Naive thymus-derived CD4-positive, alpha-beta T cell (primary cell): ENCODE data around the gene HDAC5. TPM values are rescaled to one million over a fixed set of nuclear protein-coding genes. Genes with fewer than 3 reads are reported as not detected.
A peak's percentile ranks its signal among the peaks of the same experiment; 100 is the strongest.

ENCODE experiments used
- ATAC-seq: fragments of 150-1000 bp; cut with Tn5 transposase; 2 replicates; pipeline ENCODE4 v1.10.0; 2021; ENCODE audit warnings: mild to moderate bottlenecking, moderate library complexity
- CTCF ChIA-PET: fragments of 350-600 bp; sonication (Branson Sonifier 250); formaldehyde crosslinking; loops from one replicate; lab custom pipeline; 2021; ENCODE audit warnings: antibody characterized with exemption; lab: Charles Lee
- POLR2A ChIA-PET: fragments of 350-600 bp; sonication (Branson Sonifier 250); formaldehyde crosslinking; loops from one replicate; lab custom pipeline; 2021; ENCODE audit warnings: antibody characterized with exemption, inconsistent platforms; lab: Charles Lee
- DNase-seq, 9 donors: peaks; one replicate each; pipeline versions ENCODE4 v3.0.0 to v3.0.0-alpha.2; 2020 to 2022; ENCODE audit warnings: mixed read lengths in 1 of 9
- H3K27ac ChIP-seq: one replicate; pipeline ENCODE4 v1.7.0; 2013; ENCODE audit warnings: mild to moderate bottlenecking, low read depth, low read length, moderate library complexity
- H3K27me3 ChIP-seq, 2 donors: one replicate each; pipeline ENCODE4 v1.7.0; 2013; ENCODE audit warnings: low read length in 2 of 2, mild to moderate bottlenecking in 2 of 2, moderate library complexity in 2 of 2; ENCODE audit not compliant: control insufficient read depth in 2 of 2, insufficient read depth in 2 of 2
- H3K36me3 ChIP-seq, 3 experiments: 1 replicate in 2 of 3; 2 replicates in 1 of 3; pipeline ENCODE4 v1.7.0; 2013; ENCODE audit warnings: low read length in 3 of 3, mild to moderate bottlenecking in 3 of 3, moderate library complexity in 1 of 3; ENCODE audit not compliant: insufficient read depth in 3 of 3, control insufficient read depth in 2 of 3
- H3K4me1 ChIP-seq, 2 donors: one replicate each; pipeline ENCODE4 v1.7.0; 2013; ENCODE audit warnings: low read length in 2 of 2, mild to moderate bottlenecking in 2 of 2, moderate library complexity in 1 of 2; ENCODE audit not compliant: control insufficient read depth in 2 of 2, insufficient read depth in 2 of 2
- H3K4me3 ChIP-seq: 2 replicates; pipeline ENCODE4 v1.7.0; 2013; ENCODE audit warnings: mild to moderate bottlenecking, low read length
- H3K9me3 ChIP-seq, 3 experiments: 1 replicate in 2 of 3; 2 replicates in 1 of 3; pipeline ENCODE4 v1.7.0; 2013; ENCODE audit warnings: low read length in 3 of 3; ENCODE audit not compliant: control insufficient read depth in 2 of 3
- H3K27ac Mint-ChIP-seq, 9 donors: one replicate each; pipeline ENCODE4 v1.8.0; 2020 to 2022; ENCODE audit warnings: mixed read lengths in 9 of 9, mild to moderate bottlenecking in 8 of 9, moderate library complexity in 5 of 9, inconsistent platforms in 2 of 9
- H3K27me3 Mint-ChIP-seq, 5 donors: one replicate each; pipeline ENCODE4 v1.8.0; 2021 to 2022; ENCODE audit warnings: mixed read lengths in 5 of 5, mild to moderate bottlenecking in 1 of 5
- H3K36me3 Mint-ChIP-seq, 5 donors: one replicate each; pipeline ENCODE4 v1.8.0; 2020 to 2022; ENCODE audit warnings: mixed read lengths in 5 of 5, mild to moderate bottlenecking in 3 of 5, inconsistent platforms in 1 of 5
- H3K4me1 Mint-ChIP-seq, 7 donors: one replicate each; pipeline ENCODE4 v1.8.0; 2020 to 2022; ENCODE audit warnings: mixed read lengths in 7 of 7, mild to moderate bottlenecking in 3 of 7, inconsistent platforms in 1 of 7
- H3K4me3 Mint-ChIP-seq, 10 donors: one replicate each; pipeline ENCODE4 v1.8.0; 2020 to 2022; ENCODE audit warnings: mild to moderate bottlenecking in 10 of 10, mixed read lengths in 10 of 10, moderate library complexity in 6 of 10, inconsistent platforms in 2 of 10
- H3K9me3 Mint-ChIP-seq, 11 donors: one replicate each; pipeline ENCODE4 v1.8.0; 2020 to 2022; ENCODE audit warnings: mixed read lengths in 11 of 11, mild to moderate bottlenecking in 4 of 11, inconsistent platforms in 1 of 11, moderate library complexity in 1 of 11
- intact Hi-C, 2 donors: fragments of 100-400 bp; cut with micrococcal nuclease; formaldehyde crosslinking; loops; one replicate each; pipeline ENCODE4 v1.15.1; 2023
- polyA plus RNA-seq, 2 donors: library from polyadenylated mRNA; unstranded; fragments of 300-500 nt; fragmentation: Illumina TruSeq; gene quantifications; one replicate each; pipeline ENCODE4 v1.2.3, GENCODE V29; 2021
- total RNA-seq, 6 experiments: library from RNA in 5 of 6; stranded (reverse) in 5 of 6; gene quantifications; 1 replicate in 5 of 6; 2 replicates in 1 of 6; pipeline ENCODE4 v1.2.3 and lab custom pipeline; 2021 to 2026

Gene HDAC5
- total and polyA plus RNA-seq, 7 experiments from 2014 or later: 15.2 to 106 (median 67.1) TPM

DNA sequence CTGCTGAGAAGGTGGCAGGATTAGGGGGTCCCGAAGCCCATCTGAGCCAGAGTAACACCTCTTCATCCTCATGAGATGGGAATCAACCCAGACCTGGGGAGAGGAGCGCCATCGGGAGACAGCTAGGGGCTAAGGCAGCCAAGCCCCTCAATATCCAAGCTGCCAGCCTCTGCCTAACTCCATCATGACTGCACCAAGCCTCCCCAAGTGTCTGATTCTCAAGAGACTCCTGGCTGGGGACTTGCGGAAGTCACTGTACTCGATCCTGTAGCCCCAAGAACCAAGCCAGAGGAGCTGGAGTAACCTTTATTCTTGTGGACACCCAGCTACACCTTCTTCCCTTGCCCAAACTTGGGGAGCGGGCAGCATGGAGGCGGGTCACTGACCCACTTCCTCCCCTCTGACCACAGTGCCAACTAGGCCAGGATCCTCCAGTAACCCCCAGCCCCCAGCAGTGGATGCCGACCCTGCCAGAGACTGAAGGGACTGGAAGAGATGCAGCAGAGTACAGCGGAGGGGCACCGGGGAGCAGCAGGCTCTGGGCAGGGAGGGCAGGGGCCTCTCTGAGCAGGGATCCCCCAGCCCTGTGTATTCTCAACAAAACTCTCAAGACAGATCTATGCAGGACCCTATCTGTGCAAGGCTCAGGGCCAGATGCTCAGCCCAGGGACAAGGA is 13.3 kb downstream of the HDAC5 start:
- no peak overlapping the region for H3K27ac ChIP-seq
- Mint-ChIP-seq H3K9me3 (no peaks in the 10 kb centered on the region), H3K4me3 (peak overlapping the region in 3 of 10 donors; percentile 13 to 71 (median 65)), H3K27ac (no peak overlapping the region), H3K27me3 (no peaks in the 10 kb centered on the region), H3K4me1 (peaks cover 15 to 40% (median 37%) of the 10 kb centered on the region in 7 donors), H3K36me3 (peaks cover 0 to 4% (median 0%) of the 10 kb centered on the region in 5 donors)
- H3K4me3 ChIP-seq: no peak overlapping the region
- CTCF ChIA-PET: interaction anchor here (1.4 kb wide), 1 partner anchor 12 kb away, joined by 3 read pairs; no protein-coding TSS in a partner anchor
- H3K36me3 ChIP-seq: peaks cover 0 to 20% (median 0%) of the 10 kb centered on the region in 3 experiments
- POLR2A ChIA-PET: interaction anchor here (1.2 kb wide), 1 partner anchor 12 kb away, joined by 5 read pairs; no protein-coding TSS in a partner anchor
- ATAC-seq (no peak), DNase-seq (no peak)
- intact Hi-C loops: no loop called here
- H3K9me3 ChIP-seq: no peaks in the 10 kb centered on the region
- H3K27me3 ChIP-seq: no peaks in the 10 kb centered on the region
- H3K4me1 ChIP-seq: peaks cover 4 to 17% of the 10 kb centered on the region in 2 donors

DNA sequence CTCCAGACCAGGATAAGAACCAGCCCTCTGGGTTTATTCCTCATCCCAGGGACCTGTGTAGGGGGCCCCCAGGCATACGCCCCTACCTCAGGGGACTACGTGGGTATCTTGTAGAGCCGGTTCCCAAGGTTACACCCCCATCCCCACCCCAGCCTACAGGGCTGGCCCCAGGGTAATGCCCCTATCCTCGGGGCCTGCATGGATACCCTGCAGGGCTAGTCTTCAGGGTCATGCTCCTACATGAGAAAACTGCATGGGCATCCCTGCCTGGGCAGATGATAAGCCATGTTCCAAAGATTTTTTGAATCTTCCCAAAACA is 14.2 kb downstream of the HDAC5 start:
- Histone ChIP-seq H3K27ac (no peak overlapping the region), H3K27me3 (no peaks in the 10 kb centered on the region), H3K9me3 (no peaks in the 10 kb centered on the region), H3K36me3 (peaks cover 0 to 20% (median 0%) of the 10 kb centered on the region in 3 experiments), H3K4me1 (peaks cover 4 to 17% of the 10 kb centered on the region in 2 donors), H3K4me3 (no peak overlapping the region)
- DNase-seq: no peak
- Mint-ChIP-seq H3K9me3 (no peaks in the 10 kb centered on the region), H3K27me3 (no peaks in the 10 kb centered on the region), H3K4me1 (peaks cover 15 to 40% (median 32%) of the 10 kb centered on the region in 7 donors), H3K27ac (no peak overlapping the region), H3K36me3 (peaks cover 0 to 4% (median 4%) of the 10 kb centered on the region in 5 donors), H3K4me3 (peak overlapping the region in 1 of 10 donors; percentile 30)
- ChIA-PET POLR2A (no interaction called here), CTCF (interaction anchor here (1.4 kb wide), 1 partner anchor 13 kb away, joined by 3 read pairs; no protein-coding TSS in a partner anchor)
- no peak for ATAC-seq
- intact Hi-C loops: no loop called here

DNA sequence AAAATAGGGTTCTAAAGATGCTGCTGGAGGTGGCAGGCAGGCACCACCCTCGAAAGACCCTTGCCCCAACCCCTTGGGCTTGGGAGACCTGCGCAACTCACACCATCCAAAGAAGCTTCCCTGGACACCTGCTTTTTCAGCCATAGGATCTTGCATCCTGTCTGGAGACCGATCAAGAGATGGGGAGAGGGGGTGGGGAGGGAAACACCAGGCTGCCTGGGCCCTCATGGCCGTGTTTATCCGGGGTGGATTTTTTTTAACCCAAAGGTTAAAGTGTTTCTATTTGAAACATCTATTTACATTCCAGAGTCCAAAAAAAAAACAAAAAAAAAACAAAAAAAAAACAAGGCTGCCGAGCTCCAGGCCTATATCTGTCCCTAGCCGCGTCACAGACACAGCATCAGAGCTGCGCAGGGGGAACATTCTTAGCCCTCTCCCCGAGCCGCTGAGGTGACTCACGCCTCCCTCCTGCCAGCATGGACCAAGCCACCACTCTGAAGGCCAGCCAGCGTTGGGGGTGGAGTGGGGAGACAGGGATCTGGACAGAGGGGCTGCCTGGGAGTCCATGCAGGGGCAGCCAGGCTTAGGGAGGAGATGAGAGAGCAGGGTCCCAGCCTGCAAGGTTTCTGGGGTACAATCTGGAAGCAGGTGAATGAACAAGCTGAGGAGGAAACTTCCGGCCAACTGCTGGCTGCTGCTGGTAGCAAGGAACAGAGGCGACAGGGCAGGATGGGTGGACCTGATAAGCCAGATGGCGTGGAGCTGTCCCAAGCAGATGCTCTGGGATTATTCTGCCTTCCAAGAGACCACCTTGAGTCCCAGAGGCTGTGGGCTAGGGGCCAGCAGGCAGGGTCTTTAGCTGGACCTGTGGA is 14.8 kb downstream of the HDAC5 start:
- Mint-ChIP-seq H3K4me1 (peaks cover 15 to 38% (median 29%) of the 10 kb centered on the region in 7 donors), H3K9me3 (no peaks in the 10 kb centered on the region), H3K36me3 (peaks cover 0 to 4% (median 4%) of the 10 kb centered on the region in 5 donors), H3K4me3 (no peak overlapping the region), H3K27ac (no peak overlapping the region), H3K27me3 (no peaks in the 10 kb centered on the region)
- Histone ChIP-seq H3K27me3 (no peaks in the 10 kb centered on the region), H3K4me3 (no peak overlapping the region), H3K4me1 (peaks cover 4 to 17% of the 10 kb centered on the region in 2 donors), H3K27ac (no peak overlapping the region), H3K9me3 (no peaks in the 10 kb centered on the region), H3K36me3 (peaks cover 0 to 18% (median 0%) of the 10 kb centered on the region in 3 experiments)
- DNase-seq (no peak), ATAC-seq (no peak)
- ChIA-PET POLR2A (no interaction called here), CTCF (interaction anchor here (1.4 kb wide), 1 partner anchor 14 kb away, joined by 3 read pairs; no protein-coding TSS in a partner anchor)
- intact Hi-C loops: no loop called here

- Histone ChIP-seq H3K27ac (no peak overlapping the region), H3K4me1 (peaks cover 4 to 12% of the 10 kb centered on the region in 2 donors), H3K36me3 (peaks cover 0 to 20% (median 0%) of the 10 kb centered on the region in 3 experiments), H3K27me3 (no peaks in the 10 kb centered on the region), H3K9me3 (no peaks in the 10 kb centered on the region), H3K4me3 (no peak overlapping the region)
- ATAC-seq (no peak), DNase-seq (no peak)
- Mint-ChIP-seq H3K36me3 (peaks cover 2 to 11% (median 4%) of the 10 kb centered on the region in 5 donors), H3K4me1 (peaks cover 4 to 24% (median 17%) of the 10 kb centered on the region in 7 donors), H3K27me3 (no peaks in the 10 kb centered on the region), H3K4me3 (no peak overlapping the region), H3K9me3 (no peaks in the 10 kb centered on the region), H3K27ac (no peak overlapping the region)
- ChIA-PET CTCF (interaction anchor here (0.6 kb wide), 1 partner anchor 176 kb away, joined by 3 read pairs; no protein-coding TSS in a partner anchor), POLR2A (interaction anchor here (0.5 kb wide), 1 partner anchor 225 kb away, joined by 5 read pairs; no protein-coding TSS in a partner anchor)
- intact Hi-C loops: no loop called here
Observed at GRCh38 chr17:44106801-44107200, 16.6 kb downstream of the HDAC5 start.

DNA sequence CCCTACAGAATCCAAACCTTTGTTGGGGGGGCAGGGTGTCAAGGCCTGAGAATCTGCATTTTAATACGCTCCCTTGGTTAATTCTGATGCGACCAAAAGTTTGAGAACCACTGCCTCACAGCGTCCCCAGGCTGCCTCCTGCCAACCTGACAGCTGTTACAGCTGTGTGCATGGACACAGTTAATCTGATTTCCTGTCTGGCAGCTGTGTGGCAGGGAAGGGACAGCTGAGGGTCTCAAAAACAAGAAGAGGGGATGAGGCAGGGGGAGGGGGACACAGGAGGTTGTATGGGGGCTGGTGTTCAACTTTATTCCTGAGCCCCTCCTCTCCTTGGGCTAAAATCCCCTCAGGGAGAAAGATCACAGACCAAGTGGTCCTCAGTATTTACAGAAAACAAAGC is 17.5 kb downstream of the HDAC5 start:
- no peaks in the 10 kb centered on the region for H3K27me3 ChIP-seq
- ChIA-PET POLR2A (no interaction called here), CTCF (interaction anchor here (0.6 kb wide), 1 partner anchor 22 kb away, joined by 6 read pairs; no protein-coding TSS in a partner anchor)
- H3K4me1 ChIP-seq: peaks cover 0 to 4% of the 10 kb centered on the region in 2 donors
- peaks cover 2 to 11% (median 4%) of the 10 kb centered on the region in 5 donors for H3K36me3 Mint-ChIP-seq
- H3K4me1 Mint-ChIP-seq: peaks cover 0 to 17% (median 13%) of the 10 kb centered on the region in 7 donors
- ATAC-seq (no peak), DNase-seq (no peak)
- no peak overlapping the region for H3K4me3 Mint-ChIP-seq
- no peaks in the 10 kb centered on the region for H3K27me3 Mint-ChIP-seq
- no peak overlapping the region for H3K27ac ChIP-seq
- no peaks in the 10 kb centered on the region for H3K9me3 ChIP-seq
- H3K27ac Mint-ChIP-seq: no peak overlapping the region
- intact Hi-C loops: no loop called here
- H3K36me3 ChIP-seq: peaks cover 0 to 20% (median 0%) of the 10 kb centered on the region in 3 experiments
- no peak overlapping the region for H3K4me3 ChIP-seq
- H3K9me3 Mint-ChIP-seq: no peaks in the 10 kb centered on the region

- Mint-ChIP-seq H3K36me3 (peaks cover 2 to 11% (median 4%) of the 10 kb centered on the region in 5 donors), H3K4me1 (peaks cover 0 to 13% (median 10%) of the 10 kb centered on the region in 7 donors), H3K27me3 (no peaks in the 10 kb centered on the region), H3K9me3 (no peaks in the 10 kb centered on the region), H3K4me3 (no peak overlapping the region), H3K27ac (no peak overlapping the region)
- ATAC-seq (no peak), DNase-seq (no peak)
- no peak overlapping the region for H3K4me3 ChIP-seq
- ChIA-PET CTCF (interaction anchor here (0.6 kb wide), 1 partner anchor 23 kb away, joined by 6 read pairs; no protein-coding TSS in a partner anchor), POLR2A (no interaction called here)
- no peak overlapping the region for H3K27ac ChIP-seq
- H3K36me3 ChIP-seq: peaks cover 0 to 20% (median 0%) of the 10 kb centered on the region in 3 experiments
- H3K9me3 ChIP-seq: no peaks in the 10 kb centered on the region
- no peaks in the 10 kb centered on the region for H3K27me3 ChIP-seq
- peaks cover 0 to 2% of the 10 kb centered on the region in 2 donors for H3K4me1 ChIP-seq
- intact Hi-C loops: no loop called here
Observed at GRCh38 chr17:44105483-44105882, 18.0 kb downstream of the HDAC5 start.
